RWPE2 (cell line): ENCODE results near the gene MIGA1.
"Not testable (repeated sequence)": the region's sequence is repeated elsewhere in the genome, so short reads cannot be mapped to it uniquely, and the experiment has no call there.

Source experiments
- ATAC-seq: fragments of 200-7000 bp; cut with Tn5 transposase; 3 replicates; pipeline ENCODE4 v1.9.1; 2021; ENCODE audit warnings: low read depth
- DNase-seq: peaks from one replicate; pipeline ENCODE4 v3.0.0-alpha.2; 2020; ENCODE audit warnings: low spot score
- H3K27ac ChIP-seq: fragments of 450-650 bp; 2 replicates; pipeline ENCODE4 v1.5.1; 2017; ENCODE audit warnings: mild to moderate bottlenecking; ENCODE audit not compliant: poor library complexity, severe bottlenecking
- H3K27me3 ChIP-seq: fragments of 250-450 bp; sonication (Bioruptor Pico); 2 replicates; pipeline ENCODE4 v1.5.1; 2021; ENCODE audit warnings: mild to moderate bottlenecking, moderate library complexity; ENCODE audit not compliant: insufficient read depth, poor library complexity, severe bottlenecking
- H3K36me3 ChIP-seq: fragments of 250-450 bp; sonication (Bioruptor Pico); 2 replicates; pipeline ENCODE4 v1.5.1; 2020; ENCODE audit warnings: low read depth, mild to moderate bottlenecking, moderate library complexity
- H3K4me1 ChIP-seq: fragments of 250-450 bp; sonication (Bioruptor Pico); 2 replicates; pipeline ENCODE4 v1.5.1; 2021; ENCODE audit warnings: mild to moderate bottlenecking, moderate library complexity; ENCODE audit not compliant: insufficient read depth, poor library complexity, severe bottlenecking
- H3K4me3 ChIP-seq: fragments of 250-450 bp; sonication (Bioruptor Pico); 2 replicates; pipeline ENCODE4 v1.5.1; 2021; ENCODE audit warnings: mild to moderate bottlenecking, moderate library complexity; ENCODE audit not compliant: severe bottlenecking
- H3K9me3 ChIP-seq: fragments of 250-450 bp; sonication (Bioruptor Pico); 2 replicates; pipeline ENCODE4 v1.5.1; 2021; ENCODE audit warnings: mild to moderate bottlenecking, moderate library complexity; ENCODE audit not compliant: severe bottlenecking
- CTCF ChIP-seq: fragments of 450-650 bp; IDR thresholded peaks from one replicate; pipeline ENCODE4 v1.5.1; 2017; ENCODE audit warnings: mild to moderate bottlenecking, moderate library complexity; ENCODE audit not compliant: poor library complexity, severe bottlenecking

Gene MIGA1

GRCh38 chr1:77817368-77818209 lies 38.1 kb downstream of the MIGA1 start:
- peaks cover 60% of the 10 kb centered on the region for H3K36me3 ChIP-seq
- H3K27ac ChIP-seq: no peak overlapping the region
- DNase-seq: no peak
- ATAC-seq: no peak
- no peak overlapping the region for H3K4me3 ChIP-seq
- no peak for TF ChIP-seq CTCF
- H3K9me3 ChIP-seq: no peaks in the 10 kb centered on the region
- H3K27me3 ChIP-seq: no peaks in the 10 kb centered on the region
- H3K4me1 ChIP-seq: no peaks in the 10 kb centered on the region

GRCh38 chr1:77820121-77820520 lies 40.7 kb downstream of the MIGA1 start:
- H3K4me1 ChIP-seq: peaks cover 11% of the 10 kb centered on the region
- no peak overlapping the region for H3K4me3 ChIP-seq
- H3K36me3 ChIP-seq: peaks cover 41% of the 10 kb centered on the region
- H3K9me3 ChIP-seq: no peaks in the 10 kb centered on the region
- H3K27ac ChIP-seq: no peak overlapping the region
- no peak for ATAC-seq
- no peak for DNase-seq
- H3K27me3 ChIP-seq: no peaks in the 10 kb centered on the region
- no peak for TF ChIP-seq CTCF

- Histone ChIP-seq H3K27me3 (no peaks in the 10 kb centered on the region), H3K36me3 (peaks cover 32% of the 10 kb centered on the region), H3K27ac (peak overlapping the region; percentile 32), H3K4me1 (peaks cover 11% of the 10 kb centered on the region), H3K9me3 (no peaks in the 10 kb centered on the region), H3K4me3 (no peak overlapping the region)
- ATAC-seq: peak; percentile 79
- DNase-seq: no peak
- TF ChIP-seq CTCF: no peak
Measured at GRCh38 chr1:77824079-77824478, 44.6 kb downstream of the MIGA1 start.

GRCh38 chr1:77824694-77825093 lies 45.2 kb downstream of the MIGA1 start:
- DNase-seq: no peak
- no peaks in the 10 kb centered on the region for H3K9me3 ChIP-seq
- peak overlapping the region; percentile 32 for H3K27ac ChIP-seq
- peaks cover 32% of the 10 kb centered on the region for H3K36me3 ChIP-seq
- H3K4me3 ChIP-seq: no peak overlapping the region
- TF ChIP-seq CTCF: no peak
- 0 out of 3 replicates have a peak, but pooled peaks have one; percentile 21 for ATAC-seq
- peaks cover 11% of the 10 kb centered on the region for H3K4me1 ChIP-seq
- H3K27me3 ChIP-seq: no peaks in the 10 kb centered on the region

GRCh38 chr1:77825131-77825709 lies 45.8 kb downstream of the MIGA1 start:
- peak; percentile 71 for DNase-seq
- Histone ChIP-seq H3K36me3 (peaks cover 31% of the 10 kb centered on the region), H3K4me3 (no peak overlapping the region), H3K9me3 (no peaks in the 10 kb centered on the region), H3K27me3 (no peaks in the 10 kb centered on the region), H3K4me1 (peaks cover 11% of the 10 kb centered on the region), H3K27ac (peak overlapping the region; percentile 32)
- peak; percentile 86 for ATAC-seq
- peak; percentile 71 for TF ChIP-seq CTCF

- not testable (repeated sequence) for H3K9me3 ChIP-seq, DNase-seq, H3K27ac ChIP-seq, ATAC-seq, H3K27me3 ChIP-seq, H3K4me3 ChIP-seq
- peaks cover 12% of the 10 kb centered on the region for H3K4me1 ChIP-seq
- peaks cover 30% of the 10 kb centered on the region for H3K36me3 ChIP-seq
Measured at GRCh38 chr1:77826851-77827250, 47.4 kb downstream of the MIGA1 start.
